HG02798 (cell line): ENCODE data around the gene GAGE12D.
"Not testable (repeated sequence)": the region's sequence is repeated elsewhere in the genome, so short reads cannot be mapped to it uniquely, and the experiment has no call there.

Source experiments
- ATAC-seq: cut with Tn5 transposase; IDR thresholded peaks from one replicate; pipeline ENCODE4 v1.9.1; 2021; ENCODE audit warnings: mild to moderate bottlenecking; ENCODE audit not compliant: unreplicated experiment, poor library complexity

The GAGE12D gene

GRCh38 chrX:49541433-49541832 lies at the start of gene GAGE12D:
TSS of gene GAGE12D (plus strand) at chrX:49541733. CDS start at chrX:49542888, 1,155 bp downstream.
- not testable (repeated sequence) for ATAC-seq

- ATAC-seq = not testable (repeated sequence)
Observed at GRCh38 chrX:49531877-49532276, 9.7 kb upstream of the GAGE12D start, which contains the start of gene GAGE12C. TSS of gene GAGE12C (plus strand) at chrX:49532177. CDS start at chrX:49533332, 1,155 bp downstream.

- ATAC-seq = not testable (repeated sequence)
Observed at GRCh38 chrX:49550989-49551388, 9.5 kb downstream of the GAGE12D start, which contains the start of gene GAGE12E. TSS of gene GAGE12E (plus strand) at chrX:49551289. CDS start at chrX:49552444, 1,155 bp downstream.

GRCh38 chrX:49560542-49560941 lies 19.0 kb downstream of the GAGE12D start, which contains the start of gene GAGE12F:
TSS of gene GAGE12F (plus strand) at chrX:49560842. CDS start at chrX:49561997, 1,155 bp downstream.
- not testable (repeated sequence) for ATAC-seq

- not testable (repeated sequence) for ATAC-seq
Observed at GRCh38 chrX:49568728-49569127, 27.2 kb downstream of the GAGE12D start.

- ATAC-seq = not testable (repeated sequence)
Observed at GRCh38 chrX:49569152-49569551, 27.6 kb downstream of the GAGE12D start.

- not testable (repeated sequence) for ATAC-seq
Observed at GRCh38 chrX:49570100-49570499, 28.6 kb downstream of the GAGE12D start, which contains the start of gene GAGE12G. TSS of gene GAGE12G (plus strand) at chrX:49570400. CDS start at chrX:49571555, 1,155 bp downstream.

- ATAC-seq = not testable (repeated sequence)
Observed at GRCh38 chrX:49579649-49580048, 38.1 kb downstream of the GAGE12D start, which contains the start of gene GAGE12H. TSS of gene GAGE12H (plus strand) at chrX:49579949. CDS start at chrX:49581104, 1,155 bp downstream.

- not testable (repeated sequence) for ATAC-seq
Observed at GRCh38 chrX:49589196-49589595, 47.7 kb downstream of the GAGE12D start, which contains the start of gene GAGE2A. TSS of gene GAGE2A (plus strand) at chrX:49589496. CDS start at chrX:49590651, 1,155 bp downstream.

- not testable (repeated sequence) for ATAC-seq
Observed at GRCh38 chrX:49589769-49590478, 48.4 kb downstream of the GAGE12D start.

GRCh38 chrX:49590488-49590887 lies 49.0 kb downstream of the GAGE12D start:
- not testable (repeated sequence) for ATAC-seq
